Measurements from ENCODE around the gene OR2AT4. TPM values are rescaled to one million over a fixed set of nuclear protein-coding genes. Genes with fewer than 3 reads are reported as not detected.

The OR2AT4 gene
- total RNA-seq, 1 donor from 2014 or later = 10.1 TPM

Other genes starting within 250 kb of the OR2AT4 start
- gene XRRA1, start 147.8 kb downstream of the OR2AT4 start, total RNA-seq (ENCODE audit: insufficient read depth, low replicate concordance) = 4.6 TPM
- gene SPCS2, start 147.6 kb downstream of the OR2AT4 start, total RNA-seq (ENCODE audit: insufficient read depth, low replicate concordance) = 15.9 TPM
- 5.1 TPM for gene NEU3, start 107.9 kb downstream of the OR2AT4 start, total RNA-seq (ENCODE audit: insufficient read depth, low replicate concordance)
- gene SLCO2B1, start 54.2 kb upstream of the OR2AT4 start, total RNA-seq (ENCODE audit: insufficient read depth, low replicate concordance) = 45.3 TPM
- 0.24 TPM for gene TPBGL, start 143.9 kb upstream of the OR2AT4 start, total RNA-seq (ENCODE audit: insufficient read depth, low replicate concordance)

Measured in umbilical cord (tissue), 1 donor.